Thymus (tissue), 11 donors: ENCODE measurements around the gene GARIN5A. TPM values are rescaled to one million over a fixed set of nuclear protein-coding genes. Genes with fewer than 3 reads are reported as not detected.
"Not testable (repeated sequence)": the region's sequence is repeated elsewhere in the genome, so short reads cannot be mapped to it uniquely, and the experiment has no call there.

ENCODE experiments used
- DNase-seq, 9 donors: peaks; one replicate each; pipeline ENCODE4 v3.0.0-alpha.2; 2013; ENCODE audit warnings: low spot score in 9 of 9, low read depth in 6 of 9, missing footprints in 1 of 9
- H3K27ac ChIP-seq, 2 donors: one replicate each; pipeline ENCODE4 v1.5.1; 2013; ENCODE audit warnings: control low read depth in 1 of 2, low read depth in 1 of 2, low read length in 1 of 2, mild to moderate bottlenecking in 1 of 2, moderate library complexity in 1 of 2
- H3K27me3 ChIP-seq, 2 donors: one replicate each; pipeline ENCODE4 v1.5.1; 2013; ENCODE audit warnings: low read length in 1 of 2; ENCODE audit not compliant: control insufficient read depth in 2 of 2, insufficient read depth in 1 of 2
- H3K36me3 ChIP-seq, 2 donors: one replicate each; pipeline ENCODE4 v1.5.1; 2013; ENCODE audit warnings: low read length in 1 of 2, mild to moderate bottlenecking in 1 of 2, moderate library complexity in 1 of 2; ENCODE audit not compliant: control insufficient read depth in 2 of 2, insufficient read depth in 2 of 2
- H3K4me1 ChIP-seq, 2 donors: one replicate each; pipeline ENCODE4 v1.5.1; 2013; ENCODE audit warnings: low read length in 2 of 2; ENCODE audit not compliant: control insufficient read depth in 2 of 2, insufficient read depth in 2 of 2
- H3K4me3 ChIP-seq, 2 donors: one replicate each; pipeline ENCODE4 v1.5.1; 2013; ENCODE audit warnings: low read length in 2 of 2, control low read depth in 1 of 2, mild to moderate bottlenecking in 1 of 2
- H3K9me3 ChIP-seq, 2 donors: one replicate each; pipeline ENCODE4 v1.5.1; 2013; ENCODE audit warnings: low read length in 1 of 2, mild to moderate bottlenecking in 1 of 2; ENCODE audit not compliant: control insufficient read depth in 2 of 2, insufficient read depth in 1 of 2
- WGBS: extraction: QIAGEN DNeasy Blood & Tissue Kit; methylation state at CpG from one replicate; pipeline ENCODE4 v1.1.7; 2013; 5-methylcytosine and 5-hydroxymethylcytosine counted together
- polyA plus RNA-seq: library from polyadenylated mRNA; stranded (reverse); fragments of 200-250 nt; gene quantifications from one replicate; pipeline ENCODE4 v1.2.3, GENCODE V29; 2013
- total RNA-seq: library from RNA; stranded (reverse); fragments of 120-200 nt; gene quantifications from one replicate; pipeline ENCODE4 v1.2.4, GENCODE V29; 2013
- donor health status: healthy.

The GARIN5A gene
- total and polyA plus RNA-seq, 2 donors, result 2.9 to 3.4 TPM

DNA sequence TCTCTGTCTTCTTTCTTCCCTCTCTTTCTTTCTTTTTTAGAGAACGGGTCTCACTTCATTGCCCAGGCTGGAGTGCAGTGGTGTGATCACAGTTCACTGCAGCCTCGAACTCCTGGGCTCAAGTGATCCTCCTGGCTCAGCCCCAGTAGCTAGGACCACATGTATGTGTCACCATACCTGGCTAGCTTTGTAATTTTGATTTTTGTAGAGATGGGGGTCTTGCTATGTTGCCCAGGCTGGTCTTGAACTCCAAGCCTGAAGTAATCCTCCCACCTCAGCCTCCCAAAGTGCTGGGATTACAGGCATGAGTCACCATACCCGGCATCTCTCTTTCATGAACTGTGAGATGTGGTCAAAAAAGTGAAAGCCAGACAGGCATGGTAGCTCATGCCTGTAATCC, 3.3 kb downstream of the GARIN5A start:
- not testable (repeated sequence) for H3K4me3 ChIP-seq, H3K36me3 ChIP-seq, H3K27ac ChIP-seq, H3K4me1 ChIP-seq, H3K27me3 ChIP-seq, DNase-seq
- 78% methylated on average over 3 of the region's 3 CpGs for WGBS
- peaks cover 0 to 14% of the 10 kb centered on the region in 2 donors for H3K9me3 ChIP-seq

GRCh38 chr19:50468818-50469217, 7.8 kb downstream of the GARIN5A start:
- Histone ChIP-seq H3K4me3 (no peak overlapping the region), H3K9me3 (no peaks in the 10 kb centered on the region), H3K36me3 (no peaks in the 10 kb centered on the region), H3K4me1 (no peaks in the 10 kb centered on the region), H3K27me3 (peaks cover 0 to 2% of the 10 kb centered on the region in 2 donors), H3K27ac (no peak overlapping the region)
- WGBS, result 91% methylated on average over 6 of the region's 6 CpGs
- no peak for DNase-seq

DNA sequence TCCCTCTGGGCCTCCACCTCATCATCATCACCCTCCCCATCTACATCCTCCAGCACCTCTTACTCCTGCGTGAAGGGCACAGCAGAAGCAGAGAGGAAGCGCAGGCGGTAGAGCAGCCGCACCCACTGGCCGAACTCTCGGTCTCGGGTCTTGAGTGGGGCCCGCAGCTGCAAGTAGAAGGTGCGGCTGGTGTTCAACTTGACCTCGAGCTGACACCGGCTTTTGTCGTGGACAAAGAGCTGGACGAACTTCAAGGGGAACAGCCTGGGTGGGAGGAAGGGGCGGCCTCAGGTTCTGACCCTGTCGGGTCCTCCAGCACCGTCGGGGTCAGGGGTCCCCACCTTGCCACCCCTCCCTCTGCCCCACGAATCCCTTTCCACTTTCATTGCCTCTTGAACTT, 9.1 kb downstream of the GARIN5A start:
- no peak for DNase-seq
- H3K27me3 ChIP-seq, result peaks cover 0 to 2% of the 10 kb centered on the region in 2 donors
- H3K36me3 ChIP-seq, result no peaks in the 10 kb centered on the region
- 89% methylated on average over 18 of the region's 18 CpGs for WGBS
- H3K9me3 ChIP-seq, result no peaks in the 10 kb centered on the region
- H3K4me3 ChIP-seq, result no peak overlapping the region
- H3K4me1 ChIP-seq, result no peaks in the 10 kb centered on the region
- H3K27ac ChIP-seq, result no peak overlapping the region

GRCh38 chr19:50466706-50467039, 10.0 kb downstream of the GARIN5A start:
- no peak for DNase-seq
- 97% methylated on average over 11 of the region's 11 CpGs for WGBS
- H3K4me3 ChIP-seq, result no peak overlapping the region

DNA sequence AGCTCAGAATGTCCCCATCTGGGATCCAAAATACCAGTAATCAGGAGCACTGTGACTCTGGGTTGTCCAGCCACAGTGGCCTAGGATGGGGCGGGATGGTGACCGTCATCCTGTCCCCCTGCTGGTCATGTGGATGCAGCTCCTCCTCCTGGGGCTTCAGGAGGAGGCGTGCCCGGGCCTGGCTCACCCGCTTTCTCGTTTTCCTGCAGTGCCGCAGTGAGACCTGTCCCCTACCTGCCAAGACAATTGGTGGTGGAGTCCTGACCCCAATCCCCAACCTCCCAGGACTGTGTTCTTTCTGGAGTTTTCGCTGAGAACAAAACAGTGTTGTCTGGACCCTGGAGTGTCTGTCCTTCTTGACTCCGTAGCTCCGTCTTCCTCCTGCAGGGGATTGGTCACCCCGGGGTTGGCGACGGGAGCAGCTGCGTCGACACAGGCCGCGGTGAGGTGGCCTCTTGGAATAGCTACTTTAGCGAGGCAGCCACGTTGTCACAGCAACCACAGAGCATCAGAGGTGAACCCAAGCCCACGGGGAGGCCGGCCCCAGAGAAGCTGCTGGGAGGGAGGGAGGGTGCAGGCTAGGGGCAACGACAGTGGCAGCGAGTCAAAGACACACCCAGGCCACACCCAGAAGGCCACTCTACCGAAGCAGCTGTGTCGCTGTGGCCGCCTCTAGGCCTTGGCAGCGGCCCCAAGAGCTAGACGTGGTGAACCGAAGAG, 10.5 kb downstream of the GARIN5A start:
- Histone ChIP-seq H3K27ac (no peak overlapping the region), H3K4me3 (no peak overlapping the region), H3K9me3 (no peaks in the 10 kb centered on the region), H3K4me1 (no peaks in the 10 kb centered on the region), H3K36me3 (no peaks in the 10 kb centered on the region), H3K27me3 (peaks cover 0 to 4% of the 10 kb centered on the region in 2 donors)
- 77% methylated on average over 29 of the region's 29 CpGs for WGBS
- no peak for DNase-seq

More at GRCh38 chr19:50466706-50467039, 10.0 kb downstream of the GARIN5A start:
- H3K27me3 ChIP-seq, result peaks cover 0 to 4% of the 10 kb centered on the region in 2 donors
- H3K4me1 ChIP-seq, result no peaks in the 10 kb centered on the region
- H3K36me3 ChIP-seq, result no peaks in the 10 kb centered on the region
- no peak overlapping the region for H3K27ac ChIP-seq
- H3K9me3 ChIP-seq, result no peaks in the 10 kb centered on the region

DNA sequence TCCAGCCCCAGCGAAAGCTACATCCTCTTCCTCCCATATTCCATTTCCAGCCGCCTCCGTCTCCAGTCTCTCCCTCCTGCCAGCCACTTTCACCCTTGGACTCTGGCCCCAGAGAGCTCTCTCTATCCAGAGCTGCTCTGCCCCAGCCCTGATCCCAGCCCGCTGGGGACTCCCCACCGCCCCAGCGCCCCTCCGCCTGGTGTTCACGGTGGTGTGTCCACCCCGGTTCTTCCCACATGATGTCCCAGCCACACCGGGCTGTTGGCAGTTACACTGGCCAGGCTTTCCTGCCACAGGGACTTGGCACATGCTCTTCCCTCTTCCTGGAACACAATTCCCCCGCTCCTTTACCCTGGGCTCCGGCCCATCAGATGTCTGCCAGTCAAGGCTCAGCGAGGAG, 11.6 kb downstream of the GARIN5A start:
- WGBS, result 94% methylated on average over 13 of the region's 13 CpGs
- Histone ChIP-seq H3K27ac (no peak overlapping the region), H3K9me3 (no peaks in the 10 kb centered on the region), H3K4me3 (no peak overlapping the region), H3K4me1 (no peaks in the 10 kb centered on the region), H3K27me3 (peaks cover under 1 to 11% of the 10 kb centered on the region in 2 donors), H3K36me3 (no peaks in the 10 kb centered on the region)
- DNase-seq, result no peak

- peaks cover 3 to 13% of the 10 kb centered on the region in 2 donors for H3K27me3 ChIP-seq
- 90% methylated on average over 19 of the region's 19 CpGs for WGBS
Measured at GRCh38 chr19:50464348-50464747, 12.3 kb downstream of the GARIN5A start.

DNA sequence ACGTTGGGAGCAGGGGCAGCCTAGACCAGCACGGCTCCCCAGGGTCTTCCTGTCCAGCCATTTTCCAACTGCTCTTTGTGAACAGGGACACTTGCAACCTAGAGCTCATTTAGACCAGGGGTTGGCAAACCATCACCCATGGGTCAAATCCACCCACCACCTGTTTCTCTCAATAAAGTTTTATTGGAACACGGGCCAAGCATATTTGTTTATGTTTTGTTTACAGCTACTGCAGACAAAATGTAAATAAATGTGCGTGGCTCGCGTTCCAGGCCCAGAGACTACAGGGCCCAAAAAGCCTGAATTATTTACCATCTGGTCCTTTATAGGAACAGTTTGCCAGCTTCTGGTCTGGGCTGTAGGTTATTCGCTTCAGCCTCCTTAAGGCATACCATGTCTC, 13.7 kb downstream of the GARIN5A start:
- WGBS, result 85% methylated on average over 7 of the region's 7 CpGs
- Histone ChIP-seq H3K27ac (no peak overlapping the region), H3K27me3 (peaks cover 11 to 25% of the 10 kb centered on the region in 2 donors), H3K9me3 (peaks cover 0 to 2% of the 10 kb centered on the region in 2 donors), H3K4me1 (no peaks in the 10 kb centered on the region), H3K36me3 (no peaks in the 10 kb centered on the region), H3K4me3 (no peak overlapping the region)
- DNase-seq, result no peak

More at GRCh38 chr19:50464348-50464747, 12.3 kb downstream of the GARIN5A start:
- Histone ChIP-seq H3K36me3 (no peaks in the 10 kb centered on the region), H3K4me1 (no peaks in the 10 kb centered on the region), H3K9me3 (no peaks in the 10 kb centered on the region), H3K4me3 (no peak overlapping the region), H3K27ac (no peak overlapping the region)
- DNase-seq, result no peak

DNA sequence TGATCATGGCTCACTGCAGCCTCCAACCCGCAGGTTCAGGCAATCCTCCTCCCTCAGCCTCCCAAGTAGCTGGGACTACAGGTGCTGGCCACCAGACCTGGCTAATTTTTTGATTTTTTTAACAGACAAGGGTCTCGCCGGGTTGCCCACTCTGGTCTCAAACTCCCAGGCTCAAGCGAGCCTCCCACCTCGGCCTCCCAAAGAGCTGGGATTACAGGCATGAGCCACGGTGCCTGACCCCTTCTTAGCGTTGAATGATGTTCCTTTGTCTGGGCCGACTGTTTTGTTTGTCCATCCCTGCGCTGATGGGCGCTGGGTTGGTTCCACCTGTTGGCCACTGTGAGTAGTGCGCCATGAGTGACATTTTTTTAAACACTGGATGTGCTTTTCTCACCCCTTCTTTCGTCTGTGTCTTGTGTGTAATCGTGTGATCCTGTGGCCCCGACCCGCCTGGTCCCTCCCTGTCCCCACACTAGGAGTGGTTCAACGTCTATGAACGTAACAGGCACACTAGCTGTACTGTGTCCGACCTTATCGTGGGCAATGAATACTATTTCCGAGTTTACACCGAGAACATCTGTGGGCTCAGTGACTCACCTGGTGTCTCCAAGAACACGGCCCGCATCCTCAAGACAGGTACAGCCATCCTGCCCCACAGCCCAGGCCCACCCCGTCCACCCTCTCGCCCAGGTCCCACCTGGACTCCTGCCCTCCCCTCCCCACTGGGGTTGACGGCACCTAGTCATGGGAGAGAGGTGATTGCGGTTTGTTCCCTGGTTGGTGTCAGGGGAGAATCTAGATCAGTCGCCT, 15.4 kb downstream of the GARIN5A start:
- Histone ChIP-seq H3K27ac (no peak overlapping the region), H3K4me3 (no peak overlapping the region), H3K4me1 (no peaks in the 10 kb centered on the region), H3K9me3 (peaks cover 0 to 2% of the 10 kb centered on the region in 2 donors), H3K36me3 (no peaks in the 10 kb centered on the region), H3K27me3 (peaks cover 11 to 27% of the 10 kb centered on the region in 2 donors)
- DNase-seq, result peak in 7 of 9 donors; percentile 15 to 56 (median 31)
- 41% methylated on average over 28 of the region's 28 CpGs for WGBS
